ENCODE data around the gene PDZD7. TPM values are rescaled to one million over a fixed set of nuclear protein-coding genes. Genes with fewer than 3 reads are reported as not detected.

PDZD7 gene
- total RNA-seq, 1 experiment from 2014 or later = 6.1 TPM

GRCh38 chr10:101053516-101053915 is 22.6 kb upstream of the PDZD7 start:
- H3K9me2 ChIP-seq (ENCODE audit: insufficient read depth) = no peaks in the 10 kb centered on the region
- H3K27ac ChIP-seq (ENCODE audit: low read depth, low read length) = no peak overlapping the region
- DNase-seq (ENCODE audit: low read depth, low spot score) (no peak), ATAC-seq (no peak)
- intact Hi-C loops (cut with micrococcal nuclease) = no loop called here
- ChIA-PET POLR2A (interaction anchor here (3.6 kb wide), 1 partner anchor 10 kb away, joined by 33 read pairs; no protein-coding TSS in a partner anchor), RAD21 (ENCODE audit: low non-redundant PET in 1 of 2, low total read pairs in 2 of 2, uncharacterized antibody in 2 of 2, unreplicated experiment in 2 of 2) (no interaction called here), CTCF (interaction anchor here (1.5 to 6.1 kb wide), 5 partner anchors 7 to 89 kb away, joined by 3 to 118 read pairs (median 104); partner anchors contain the start of gene KAZALD1)
- no peaks in the 10 kb centered on the region for H3K9me3 ChIP-seq (ENCODE audit: control insufficient read depth in 1 of 2, insufficient read depth in 1 of 2, low read depth in 1 of 2, low read length in 2 of 2)
- peaks cover 86% of the 10 kb centered on the region for H3K79me2 ChIP-seq (ENCODE audit: insufficient read depth, low read length)
- TF ChIP-seq ZFX (IDR thresholded peaks at IDR 0.05) = no peak
- no peak for TF ChIP-seq YY1 (IDR thresholded peaks at IDR 0.05; ENCODE audit: extremely low read depth, insufficient replicate concordance, low read depth, low read length)
- no peak for TF ChIP-seq FOSL1 (IDR thresholded peaks at IDR 0.05; ENCODE audit: low read depth)
- TF ChIP-seq JUND (IDR thresholded peaks at IDR 0.05) = no peak
- TF ChIP-seq CBX3 (IDR thresholded peaks at IDR 0.05; ENCODE audit: low read depth) = no peak
- no TSS peak for BruUV-seq (replicated peaks)
- no peaks in the 10 kb centered on the region for H3K27me3 ChIP-seq (ENCODE audit: insufficient read depth, low read length)
- no peak overlapping the region for H3K9ac ChIP-seq (ENCODE audit: low read length)
- no peaks in the 10 kb centered on the region for H4K20me1 ChIP-seq (ENCODE audit: insufficient read depth)
- peaks cover 18 to 36% of the 10 kb centered on the region in 2 experiments for H3K4me1 ChIP-seq (ENCODE audit: control insufficient read depth in 1 of 2, insufficient read depth in 2 of 2, low read length in 2 of 2)
- H2AFZ ChIP-seq (ENCODE audit: low read depth, low read length, poor library complexity, severe bottlenecking) = no peak overlapping the region
- 0 out of 2 replicates have a peak overlapping the region, but pooled peaks have one; percentile 43 for H3K4me2 ChIP-seq (ENCODE audit: low read length)
- H3K36me3 ChIP-seq (ENCODE audit: control insufficient read depth in 1 of 2, insufficient read depth in 2 of 2, low read length in 2 of 2) = peaks cover 9 to 30% of the 10 kb centered on the region in 2 experiments; a peak in 3 of 4 replicates
- H3K4me3 ChIP-seq (replicated peaks in 1 of 2; ENCODE audit: low read depth in 1 of 2, low read length in 2 of 2) = no peak overlapping the region

DNA sequence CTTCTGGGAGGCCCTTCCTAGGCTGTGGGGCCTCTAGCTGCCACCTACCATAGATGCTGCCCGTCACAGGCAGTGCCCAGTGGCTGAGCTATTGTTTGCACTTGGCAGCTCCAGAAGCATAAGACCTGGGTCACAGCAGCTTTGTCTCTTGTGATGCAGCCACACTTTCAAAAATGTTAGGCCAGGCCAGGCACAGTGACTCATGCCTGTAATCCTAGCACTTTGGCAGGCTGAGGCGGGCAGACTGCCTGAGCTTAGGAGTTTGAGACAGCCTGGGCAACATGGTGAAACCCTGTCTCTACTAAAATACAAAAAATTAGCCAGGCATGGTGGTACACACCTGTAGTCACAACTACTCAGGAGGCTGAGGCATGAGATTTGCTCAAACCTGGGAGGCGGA is 21.4 kb upstream of the PDZD7 start:
- H3K36me3 ChIP-seq (ENCODE audit: control insufficient read depth in 1 of 2, insufficient read depth in 2 of 2, low read length in 2 of 2) = peaks cover 9 to 27% of the 10 kb centered on the region in 2 experiments; a peak in 3 of 4 replicates
- no peaks in the 10 kb centered on the region for H3K9me3 ChIP-seq (ENCODE audit: control insufficient read depth in 1 of 2, insufficient read depth in 1 of 2, low read depth in 1 of 2, low read length in 2 of 2)
- ChIA-PET POLR2A (interaction anchor here (1.4 to 3.6 kb wide), 3 partner anchors 9 to 14 kb away, joined by 8 to 33 read pairs (median 9); partner anchors contain the start of gene KAZALD1), RAD21 (ENCODE audit: low non-redundant PET in 1 of 2, low total read pairs in 2 of 2, uncharacterized antibody in 2 of 2, unreplicated experiment in 2 of 2) (interaction anchor here (1.5 to 3.0 kb wide), 2 partner anchors 16 to 90 kb away, joined by 5 to 17 read pairs; no protein-coding TSS in a partner anchor), CTCF (interaction anchor here (0.7 to 6.1 kb wide), 10 partner anchors 9 to 90 kb away, joined by 3 to 118 read pairs (median 15); partner anchors contain the start of genes KAZALD1, PDZD7 and SFXN3)
- peak overlapping the region; percentile 43 for H3K4me2 ChIP-seq (ENCODE audit: low read length)
- peak overlapping the region; percentile 43 for H3K9ac ChIP-seq (ENCODE audit: low read length)
- no peaks in the 10 kb centered on the region for H4K20me1 ChIP-seq (ENCODE audit: insufficient read depth)
- intact Hi-C loops (cut with micrococcal nuclease) = no loop called here
- ATAC-seq = peak; percentile 33
- BruUV-seq (replicated peaks) = no TSS peak
- no peaks in the 10 kb centered on the region for H3K27me3 ChIP-seq (ENCODE audit: insufficient read depth, low read length)
- peak overlapping the region; percentile 60 for H3K27ac ChIP-seq (ENCODE audit: low read depth, low read length)
- no peak overlapping the region for H2AFZ ChIP-seq (ENCODE audit: low read depth, low read length, poor library complexity, severe bottlenecking)
- H3K79me2 ChIP-seq (ENCODE audit: insufficient read depth, low read length) = peaks cover 74% of the 10 kb centered on the region
- no peak for DNase-seq (ENCODE audit: low read depth, low spot score)
- H3K4me3 ChIP-seq (replicated peaks in 1 of 2; ENCODE audit: low read depth in 1 of 2, low read length in 2 of 2) = no peak overlapping the region
- no peaks in the 10 kb centered on the region for H3K9me2 ChIP-seq (ENCODE audit: insufficient read depth)
- H3K4me1 ChIP-seq (ENCODE audit: control insufficient read depth in 1 of 2, insufficient read depth in 2 of 2, low read length in 2 of 2) = peaks cover 18 to 36% of the 10 kb centered on the region in 2 experiments
- no peak for TF ChIP-seq REST (IDR thresholded peaks at IDR 0.05; ENCODE audit: low read depth)
- TF ChIP-seq CBX3 (IDR thresholded peaks at IDR 0.05; ENCODE audit: low read depth) = no peak
- TF ChIP-seq SIN3A (IDR thresholded peaks at IDR 0.05; ENCODE audit: low read depth) = no peak
- TF ChIP-seq EZH2phosphoT487 (IDR thresholded peaks at IDR 0.05; ENCODE audit: borderline replicate concordance) = no peak
- no peak for TF ChIP-seq YY1 (IDR thresholded peaks at IDR 0.05; ENCODE audit: extremely low read depth, insufficient replicate concordance, low read depth, low read length)
- no peak for TF ChIP-seq ZBTB33 (IDR thresholded peaks at IDR 0.05; ENCODE audit: extremely low read depth, insufficient replicate concordance, low read length)
- no peak for TF ChIP-seq CEBPB (IDR thresholded peaks at IDR 0.05; ENCODE audit: low read depth)
- TF ChIP-seq SRF (IDR thresholded peaks at IDR 0.05; ENCODE audit: low read depth) = no peak
- no peak for TF ChIP-seq SP1 (IDR thresholded peaks at IDR 0.05; ENCODE audit: low read depth)
- no peak for TF ChIP-seq POLR2AphosphoS5 (IDR thresholded peaks at IDR 0.05; ENCODE audit: low read depth, low read length)
- no peak for TF ChIP-seq MAX (IDR thresholded peaks at IDR 0.05)
- TF ChIP-seq TCF7L2 (IDR thresholded peaks at IDR 0.05; ENCODE audit: borderline replicate concordance, extremely low read depth, insufficient read depth, insufficient read length) = no peak
